GM20431 (cell line): ENCODE data around the gene SESN2.

ENCODE experiments used
- in situ Hi-C: fragments of 300-500 bp; cut with MseI, MboI; formaldehyde crosslinking; loops from one replicate; pipeline ENCODE4 v1.15.0; 2020; ENCODE audit warnings: low sequenced_read_pairs; ENCODE audit not compliant: unreplicated experiment

Gene SESN2

GRCh38 chr1:28259252-28259933 is at the start of gene SESN2:
SESN2 (plus strand) TSS chr1:28259518; CDS start chr1:28259848, 330 bp downstream.
- in situ Hi-C loops: no loop called here

- in situ Hi-C loops: no loop called here
These were observed 49.6 kb upstream of the SESN2 start for GRCh38 chr1:28209700-28210099.

- in situ Hi-C loops: no loop called here
These were observed 46.0 kb upstream of the SESN2 start for GRCh38 chr1:28213315-28213714.

GRCh38 chr1:28229089-28229488 is 30.2 kb upstream of the SESN2 start:
- in situ Hi-C loops: no loop called here

GRCh38 chr1:28229996-28230395 is 29.3 kb upstream of the SESN2 start:
- in situ Hi-C loops: no loop called here

GRCh38 chr1:28232558-28233263 is 26.6 kb upstream of the SESN2 start, which contains the start of gene DNAJC8:
DNAJC8 (minus strand) TSS chr1:28233029; CDS start chr1:28232998, 31 bp downstream.
- in situ Hi-C loops: no loop called here

GRCh38 chr1:28233264-28233606 is 26.1 kb upstream of the SESN2 start:
- in situ Hi-C loops: no loop called here

- in situ Hi-C loops: no loop called here
These were observed 23.3 kb upstream of the SESN2 start, which contains the start of gene ATP5IF1 for GRCh38 chr1:28235755-28236655. ATP5IF1 (plus strand) TSS chr1:28236124; CDS start chr1:28236184, 60 bp downstream.

- in situ Hi-C loops: no loop called here
These were observed 22.5 kb upstream of the SESN2 start for GRCh38 chr1:28236656-28237322.

- in situ Hi-C loops: no loop called here
These were observed 20.3 kb upstream of the SESN2 start for GRCh38 chr1:28239004-28239403.

GRCh38 chr1:28240024-28240423 is 19.3 kb upstream of the SESN2 start:
- in situ Hi-C loops: no loop called here

GRCh38 chr1:28241638-28242241 is 17.6 kb upstream of the SESN2 start:
- in situ Hi-C loops: no loop called here

- in situ Hi-C loops: no loop called here
These were observed 15.5 kb upstream of the SESN2 start for GRCh38 chr1:28243685-28244311.

GRCh38 chr1:28244549-28245251 is 14.6 kb upstream of the SESN2 start:
- in situ Hi-C loops: no loop called here

GRCh38 chr1:28246427-28246832 is 12.9 kb upstream of the SESN2 start:
- in situ Hi-C loops: no loop called here

GRCh38 chr1:28247612-28248272 is 11.6 kb upstream of the SESN2 start:
- in situ Hi-C loops: no loop called here

GRCh38 chr1:28248273-28249012 is 10.9 kb upstream of the SESN2 start:
- in situ Hi-C loops: no loop called here
